HCT116 (cell line): Measurements from ENCODE around the gene C3orf20.

ENCODE experiments used
- EGR1 ChIP-seq: IDR thresholded peaks from 2 replicates; pipeline ENCODE4 v1.6.1; 2012; ENCODE audit warnings: low read depth
- EZH2 ChIP-seq: fragments of 200-600 bp; sonication (generic); IDR thresholded peaks from 2 replicates; pipeline ENCODE4 v1.6.1; 2017; ENCODE audit warnings: antibody characterized with exemption, mixed run types
- POLR2AphosphoS5 ChIP-seq: IDR thresholded peaks from 2 replicates; pipeline ENCODE4 v1.6.1; 2011; ENCODE audit warnings: mild to moderate bottlenecking, low read depth, low read length, moderate library complexity
- RAD21 ChIP-seq: IDR thresholded peaks from 2 replicates; pipeline ENCODE4 v1.6.1; 2012; ENCODE audit warnings: low read depth, mild to moderate bottlenecking
- SIN3A ChIP-seq: IDR thresholded peaks from 2 replicates; pipeline ENCODE4 v1.6.1; 2012; ENCODE audit warnings: low read depth
- SRF ChIP-seq: IDR thresholded peaks from 2 replicates; pipeline ENCODE4 v1.6.1; 2012; ENCODE audit warnings: low read depth
- YY1 ChIP-seq: IDR thresholded peaks from 2 replicates; pipeline ENCODE4 v1.6.1; 2011; ENCODE audit warnings: low read length, low read depth, moderate library complexity, mild to moderate bottlenecking; ENCODE audit not compliant: insufficient replicate concordance; ENCODE audit errors: extremely low read depth
- TF ChIP-seq, protein P1 (sequence below), 3 experiments: fragments of 200-600 bp in 1 of 3; sonication (generic) in 1 of 3; IDR thresholded peaks in 2 of 3; conservative IDR thresholded peaks in 1 of 3; 2 replicates each; pipeline ENCODE4 v1.5.1; 2012 to 2017; ENCODE audit warnings: low read depth in 2 of 3, low read length in 2 of 3, antibody characterized with exemption in 1 of 3, borderline replicate concordance in 1 of 3, control low read depth in 1 of 3, mild to moderate bottlenecking in 1 of 3, mixed read lengths in 1 of 3, mixed run types in 1 of 3, moderate library complexity in 1 of 3; ENCODE audit not compliant: insufficient read depth in 1 of 3
- TF ChIP-seq, protein P2 (sequence below): IDR thresholded peaks from 2 replicates; pipeline ENCODE4 v1.6.1; 2012

DNA sequence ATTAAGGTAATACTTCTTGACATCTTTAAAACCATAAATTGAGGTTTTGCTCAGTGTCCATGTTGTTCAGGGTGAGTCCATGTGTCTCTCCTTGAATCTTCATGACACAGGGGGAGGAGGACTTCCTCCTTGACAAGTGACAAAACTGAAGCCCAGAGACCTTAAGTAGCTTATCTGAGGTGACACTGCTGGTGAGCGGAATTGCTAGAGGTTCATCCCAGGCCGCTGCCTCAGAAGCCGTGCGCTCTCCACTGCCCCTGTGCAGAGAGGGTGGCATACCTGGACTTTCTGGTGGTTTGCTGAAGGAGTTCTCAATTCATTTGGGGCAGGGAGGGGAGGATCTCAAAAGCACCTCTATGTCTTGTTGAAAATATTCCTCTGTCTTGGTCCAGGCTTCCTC is 46.5 kb upstream of the C3orf20 start:
- TF ChIP-seq, protein P1, sequence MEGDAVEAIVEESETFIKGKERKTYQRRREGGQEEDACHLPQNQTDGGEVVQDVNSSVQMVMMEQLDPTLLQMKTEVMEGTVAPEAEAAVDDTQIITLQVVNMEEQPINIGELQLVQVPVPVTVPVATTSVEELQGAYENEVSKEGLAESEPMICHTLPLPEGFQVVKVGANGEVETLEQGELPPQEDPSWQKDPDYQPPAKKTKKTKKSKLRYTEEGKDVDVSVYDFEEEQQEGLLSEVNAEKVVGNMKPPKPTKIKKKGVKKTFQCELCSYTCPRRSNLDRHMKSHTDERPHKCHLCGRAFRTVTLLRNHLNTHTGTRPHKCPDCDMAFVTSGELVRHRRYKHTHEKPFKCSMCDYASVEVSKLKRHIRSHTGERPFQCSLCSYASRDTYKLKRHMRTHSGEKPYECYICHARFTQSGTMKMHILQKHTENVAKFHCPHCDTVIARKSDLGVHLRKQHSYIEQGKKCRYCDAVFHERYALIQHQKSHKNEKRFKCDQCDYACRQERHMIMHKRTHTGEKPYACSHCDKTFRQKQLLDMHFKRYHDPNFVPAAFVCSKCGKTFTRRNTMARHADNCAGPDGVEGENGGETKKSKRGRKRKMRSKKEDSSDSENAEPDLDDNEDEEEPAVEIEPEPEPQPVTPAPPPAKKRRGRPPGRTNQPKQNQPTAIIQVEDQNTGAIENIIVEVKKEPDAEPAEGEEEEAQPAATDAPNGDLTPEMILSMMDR (IDR thresholded peaks at IDR 0.05 in 2 of 3, conservative IDR thresholded peaks at IDR 0.05 in 1 of 3; ENCODE audit: borderline replicate concordance in 1 of 3, insufficient read depth in 1 of 3, low read depth in 2 of 3, low read length in 2 of 3): no peak
- TF ChIP-seq SIN3A (no peak), POLR2AphosphoS5 (no peak), SRF (no peak), EGR1 (no peak), YY1 (no peak), RAD21 (no peak), EZH2 (no peak)
- TF ChIP-seq, protein P2, sequence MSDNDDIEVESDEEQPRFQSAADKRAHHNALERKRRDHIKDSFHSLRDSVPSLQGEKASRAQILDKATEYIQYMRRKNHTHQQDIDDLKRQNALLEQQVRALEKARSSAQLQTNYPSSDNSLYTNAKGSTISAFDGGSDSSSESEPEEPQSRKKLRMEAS: no peak
